Astrocyte (in vitro differentiated cells and primary cell): Measurements from ENCODE around the gene MTUS2. TPM values are rescaled to one million over a fixed set of nuclear protein-coding genes. Genes with fewer than 3 reads are reported as not detected.

Experiments used
- DNase-seq: peaks from one replicate; pipeline ENCODE4 v3.0.0-alpha.2; 2010; ENCODE audit warnings: low read depth
- FAIRE-seq: peaks from 2 replicates; lab custom pipeline; 2011; peaks lifted over from hg19 to GRCh38; lab: Jason Lieb, UNC
- H2AFZ ChIP-seq: 2 replicates; pipeline ENCODE4 v1.6.0; 2012; ENCODE audit warnings: low read depth, low read length, inconsistent platforms
- H3K27ac ChIP-seq: 2 replicates; pipeline ENCODE4 v1.5.1; 2011; ENCODE audit warnings: low read depth, low read length, inconsistent platforms
- H3K27me3 ChIP-seq: 2 replicates; pipeline ENCODE4 v1.6.0; 2011; ENCODE audit warnings: low read length, inconsistent platforms; ENCODE audit not compliant: insufficient read depth
- H3K36me3 ChIP-seq: 2 replicates; pipeline ENCODE4 v1.5.1; 2011; ENCODE audit warnings: low read length, inconsistent platforms; ENCODE audit not compliant: insufficient read depth
- H3K4me1 ChIP-seq: 2 replicates; pipeline ENCODE4 v1.5.1; 2011; ENCODE audit warnings: low read length, inconsistent platforms; ENCODE audit not compliant: insufficient read depth
- H3K4me2 ChIP-seq: 2 replicates; pipeline ENCODE4 v1.6.0; 2012; ENCODE audit warnings: low read length, inconsistent platforms
- H3K4me3 ChIP-seq: 2 replicates; pipeline ENCODE4 v1.5.1; 2011; ENCODE audit warnings: low read depth, mild to moderate bottlenecking, low read length, inconsistent platforms; ENCODE audit not compliant: insufficient read depth
- H3K79me2 ChIP-seq: 2 replicates; pipeline ENCODE4 v1.6.0; 2012; ENCODE audit warnings: mild to moderate bottlenecking, low read length, inconsistent platforms; ENCODE audit not compliant: insufficient read depth
- H3K9ac ChIP-seq: 2 replicates; pipeline ENCODE4 v1.6.0; 2012; ENCODE audit warnings: mild to moderate bottlenecking, low read length, inconsistent platforms
- H3K9me3 ChIP-seq: 2 replicates; pipeline ENCODE4 v1.5.1; 2012; ENCODE audit warnings: low read depth, mild to moderate bottlenecking, low read length, inconsistent platforms; ENCODE audit not compliant: insufficient read depth
- H4K20me1 ChIP-seq: 2 replicates; pipeline ENCODE4 v1.6.0; 2012; ENCODE audit warnings: low read length, inconsistent platforms; ENCODE audit not compliant: insufficient read depth
- H3K27ac Mint-ChIP-seq: one replicate; pipeline ENCODE4 v1.8.0; 2021; ENCODE audit warnings: mild to moderate bottlenecking, mixed read lengths; ENCODE audit not compliant: unreplicated experiment
- H3K27me3 Mint-ChIP-seq: one replicate; pipeline ENCODE4 v1.8.0; 2021; ENCODE audit warnings: low read depth, mixed read lengths; ENCODE audit not compliant: unreplicated experiment
- H3K36me3 Mint-ChIP-seq: one replicate; pipeline ENCODE4 v1.8.0; 2021; ENCODE audit warnings: low read depth, mixed read lengths; ENCODE audit not compliant: unreplicated experiment
- H3K4me1 Mint-ChIP-seq: one replicate; pipeline ENCODE4 v1.8.0; 2021; ENCODE audit warnings: low read depth, mixed read lengths; ENCODE audit not compliant: unreplicated experiment
- H3K4me3 Mint-ChIP-seq: one replicate; pipeline ENCODE4 v1.8.0; 2021; ENCODE audit warnings: mild to moderate bottlenecking, moderate library complexity, mixed read lengths; ENCODE audit not compliant: unreplicated experiment
- H3K9me3 Mint-ChIP-seq: one replicate; pipeline ENCODE4 v1.8.0; 2021; ENCODE audit warnings: mild to moderate bottlenecking, mixed read lengths; ENCODE audit not compliant: unreplicated experiment
- CTCF ChIP-seq: IDR thresholded peaks from 2 replicates; pipeline ENCODE4 v1.5.1; 2011; ENCODE audit warnings: low read depth, mild to moderate bottlenecking, inconsistent platforms, low read length, moderate library complexity; ENCODE audit not compliant: insufficient read depth
- EZH2 ChIP-seq: IDR thresholded peaks from 2 replicates; pipeline ENCODE4 v1.6.1; 2012; ENCODE audit warnings: mild to moderate bottlenecking, low read length, inconsistent platforms; ENCODE audit not compliant: insufficient read depth
- total RNA-seq: library from RNA; stranded (reverse); gene quantifications from 2 replicates; pipeline ENCODE4 v1.2.1, GENCODE V29; 2021

The MTUS2 gene
- total RNA-seq, 1 donor from 2014 or later, result 0.50 TPM

GRCh38 chr13:29324601-29325000 is 504.5 kb downstream of the MTUS2 start:
- no peaks in the 10 kb centered on the region for H3K36me3 ChIP-seq
- Mint-ChIP-seq H3K27me3 (no peaks in the 10 kb centered on the region), H3K4me1 (no peaks in the 10 kb centered on the region), H3K27ac (no peak overlapping the region), H3K4me3 (no peak overlapping the region), H3K36me3 (no peaks in the 10 kb centered on the region), H3K9me3 (peaks cover 9% of the 10 kb centered on the region)
- DNase-seq (no peak), FAIRE-seq (no peak)
- no peak overlapping the region for H3K9ac ChIP-seq
- no peak overlapping the region for H3K4me3 ChIP-seq
- no peak overlapping the region for H2AFZ ChIP-seq
- H3K27ac ChIP-seq, result no peak overlapping the region
- H4K20me1 ChIP-seq, result no peaks in the 10 kb centered on the region
- no peak for TF ChIP-seq CTCF
- TF ChIP-seq EZH2, result no peak
- no peak overlapping the region for H3K4me2 ChIP-seq
- H3K9me3 ChIP-seq, result no peaks in the 10 kb centered on the region
- no peaks in the 10 kb centered on the region for H3K4me1 ChIP-seq
- no peaks in the 10 kb centered on the region for H3K27me3 ChIP-seq
- H3K79me2 ChIP-seq, result no peaks in the 10 kb centered on the region

GRCh38 chr13:29328501-29328900 is 508.4 kb downstream of the MTUS2 start:
- Mint-ChIP-seq H3K4me1 (no peaks in the 10 kb centered on the region), H3K27ac (no peak overlapping the region), H3K27me3 (no peaks in the 10 kb centered on the region), H3K4me3 (no peak overlapping the region), H3K36me3 (no peaks in the 10 kb centered on the region), H3K9me3 (peaks cover 3% of the 10 kb centered on the region)
- no peak overlapping the region for H3K27ac ChIP-seq
- DNase-seq (no peak), FAIRE-seq (no peak)
- TF ChIP-seq EZH2, result no peak
- TF ChIP-seq CTCF, result no peak
- no peaks in the 10 kb centered on the region for H4K20me1 ChIP-seq
- no peaks in the 10 kb centered on the region for H3K27me3 ChIP-seq
- H3K79me2 ChIP-seq, result no peaks in the 10 kb centered on the region
- H3K36me3 ChIP-seq, result no peaks in the 10 kb centered on the region
- H3K9ac ChIP-seq, result no peak overlapping the region
- no peak overlapping the region for H2AFZ ChIP-seq
- no peak overlapping the region for H3K4me2 ChIP-seq
- H3K4me1 ChIP-seq, result no peaks in the 10 kb centered on the region
- no peak overlapping the region for H3K4me3 ChIP-seq
- H3K9me3 ChIP-seq, result no peaks in the 10 kb centered on the region

- no peaks in the 10 kb centered on the region for H4K20me1 ChIP-seq
- H3K4me3 ChIP-seq, result no peak overlapping the region
- H3K27me3 Mint-ChIP-seq, result no peaks in the 10 kb centered on the region
- no peak overlapping the region for H3K4me2 ChIP-seq
- H3K4me1 ChIP-seq, result no peaks in the 10 kb centered on the region
- no peak overlapping the region for H3K27ac Mint-ChIP-seq
- no peak for DNase-seq
- H3K36me3 Mint-ChIP-seq, result no peaks in the 10 kb centered on the region
- no peak for FAIRE-seq
- H3K27ac ChIP-seq, result no peak overlapping the region
- H3K9me3 Mint-ChIP-seq, result peaks cover 6% of the 10 kb centered on the region
- no peak overlapping the region for H3K4me3 Mint-ChIP-seq
- H2AFZ ChIP-seq, result no peak overlapping the region
- no peaks in the 10 kb centered on the region for H3K36me3 ChIP-seq
- no peak for TF ChIP-seq CTCF
- H3K9me3 ChIP-seq, result no peaks in the 10 kb centered on the region
- no peaks in the 10 kb centered on the region for H3K4me1 Mint-ChIP-seq
- H3K9ac ChIP-seq, result no peak overlapping the region
- no peaks in the 10 kb centered on the region for H3K27me3 ChIP-seq
- no peaks in the 10 kb centered on the region for H3K79me2 ChIP-seq
These were observed 516.2 kb downstream of the MTUS2 start for GRCh38 chr13:29336356-29336755.
